Liver (tissue), 9 donors: Measurements from ENCODE around the gene PEAR1. TPM values are rescaled to one million over a fixed set of nuclear protein-coding genes. Genes with fewer than 3 reads are reported as not detected.
"Not testable (repeated sequence)": the region's sequence is repeated elsewhere in the genome, so short reads cannot be mapped to it uniquely, and the experiment has no call there.

ENCODE experiments used
- DNase-seq: peaks from one replicate; pipeline ENCODE4 v3.0.0-alpha.2; 2017; ENCODE audit warnings: low spot score
- H3K27ac ChIP-seq, 2 donors: one replicate each; pipeline ENCODE4 v1.7.0; 2013; ENCODE audit warnings: inconsistent platforms in 2 of 2, low read length in 2 of 2, control low read depth in 1 of 2, low read depth in 1 of 2, mild to moderate bottlenecking in 1 of 2
- H3K27me3 ChIP-seq, 4 donors: one replicate each; pipeline versions ENCODE4 v1.6.1 to v1.7.0; 2013; ENCODE audit warnings: low read length in 3 of 4, inconsistent platforms in 1 of 4, mild to moderate bottlenecking in 1 of 4, moderate library complexity in 1 of 4; ENCODE audit not compliant: control insufficient read depth in 4 of 4, insufficient read depth in 4 of 4
- H3K36me3 ChIP-seq, 4 donors: one replicate each; pipeline versions ENCODE4 v1.6.1 to v1.7.0; 2013; ENCODE audit warnings: low read length in 3 of 4, mild to moderate bottlenecking in 3 of 4, low read depth in 1 of 4, moderate library complexity in 1 of 4; ENCODE audit not compliant: control insufficient read depth in 4 of 4, insufficient read depth in 3 of 4
- H3K4me1 ChIP-seq, 4 donors: one replicate each; pipeline versions ENCODE4 v1.6.1 to v1.7.0; 2013; ENCODE audit warnings: low read length in 3 of 4, mild to moderate bottlenecking in 3 of 4, moderate library complexity in 1 of 4; ENCODE audit not compliant: control insufficient read depth in 4 of 4, insufficient read depth in 4 of 4
- H3K4me3 ChIP-seq, 3 donors: one replicate each; pipeline versions ENCODE4 v1.6.1 to v1.7.0; 2013; ENCODE audit warnings: low read length in 3 of 3, control low read depth in 1 of 3, low read depth in 1 of 3, mild to moderate bottlenecking in 1 of 3
- H3K9ac ChIP-seq, 2 donors: one replicate each; pipeline ENCODE4 v1.7.0; 2013; ENCODE audit warnings: low read length in 2 of 2, mild to moderate bottlenecking in 2 of 2, moderate library complexity in 2 of 2, control low read depth in 1 of 2, low read depth in 1 of 2
- H3K9me3 ChIP-seq, 4 donors: one replicate each; pipeline versions ENCODE4 v1.6.1 to v1.7.0; 2013; ENCODE audit warnings: low read length in 3 of 4; ENCODE audit not compliant: control insufficient read depth in 4 of 4
- ATF3 ChIP-seq: IDR thresholded peaks from 2 replicates; pipeline ENCODE4 v1.6.1; 2016; ENCODE audit warnings: antibody characterized with exemption
- EGR1 ChIP-seq, 2 donors: IDR thresholded peaks; 2 replicates each; pipeline ENCODE4 v1.6.1; 2016 to 2018; ENCODE audit warnings: antibody characterized with exemption in 2 of 2, low read depth in 2 of 2
- FOXA1 ChIP-seq: IDR thresholded peaks from 2 replicates; pipeline ENCODE4 v1.6.1; 2016; ENCODE audit warnings: antibody characterized with exemption
- FOXA2 ChIP-seq: IDR thresholded peaks from 2 replicates; pipeline ENCODE4 v1.6.1; 2016; ENCODE audit warnings: antibody characterized with exemption
- GABPA ChIP-seq, 2 donors: IDR thresholded peaks in 1 of 2; conservative IDR thresholded peaks in 1 of 2; 2 replicates each; pipeline ENCODE4 v1.6.1; 2016; ENCODE audit warnings: antibody characterized with exemption in 2 of 2, mild to moderate bottlenecking in 1 of 2, moderate library complexity in 1 of 2
- HNF4A ChIP-seq, 2 donors: conservative IDR thresholded peaks; 2 replicates each; pipeline ENCODE4 v1.6.1; 2016; ENCODE audit warnings: antibody characterized with exemption in 2 of 2, mild to moderate bottlenecking in 2 of 2
- HNF4G ChIP-seq: IDR thresholded peaks from 2 replicates; pipeline ENCODE4 v1.6.1; 2016; ENCODE audit warnings: antibody characterized with exemption
- JUND ChIP-seq, 2 donors: IDR thresholded peaks; 2 replicates each; pipeline ENCODE4 v1.6.1; 2016; ENCODE audit warnings: antibody characterized with exemption in 2 of 2
- NR2F2 ChIP-seq: IDR thresholded peaks from 2 replicates; pipeline ENCODE4 v1.6.1; 2016; ENCODE audit warnings: antibody characterized with exemption
- RAD21 ChIP-seq, 2 donors: IDR thresholded peaks; 2 replicates each; pipeline ENCODE4 v1.6.1; 2016; ENCODE audit warnings: antibody characterized with exemption in 2 of 2, mild to moderate bottlenecking in 2 of 2
- REST ChIP-seq: IDR thresholded peaks from 2 replicates; pipeline ENCODE4 v1.6.1; 2016; ENCODE audit warnings: antibody characterized with exemption, mild to moderate bottlenecking
- RXRA ChIP-seq, 2 donors: IDR thresholded peaks; 2 replicates each; pipeline ENCODE4 v1.6.1; 2017 to 2018; ENCODE audit warnings: antibody characterized with exemption in 2 of 2, mild to moderate bottlenecking in 1 of 2
- SP1 ChIP-seq: IDR thresholded peaks from 2 replicates; pipeline ENCODE4 v1.6.1; 2018; ENCODE audit warnings: antibody characterized with exemption, mild to moderate bottlenecking
- WGBS: extraction: QIAGEN DNeasy Blood & Tissue Kit; methylation state at CpG from one replicate; pipeline ENCODE4 v1.1.7; 2013; 5-methylcytosine and 5-hydroxymethylcytosine counted together
- polyA plus RNA-seq, 2 donors: library from polyadenylated mRNA; stranded (reverse) in 1 of 2; unstranded in 1 of 2; fragments of 200-250 nt in 1 of 2; fragments of >200 nt in 1 of 2; fragmentation: Nextera tagmentation in 1 of 2; extraction: Ambion mirVana in 1 of 2; gene quantifications; one replicate each; pipeline versions ENCODE4 v1.2.1 to v1.2.3, GENCODE V29; 2013 to 2015
- total RNA-seq, 2 donors: library from RNA; depleted of rRNA; stranded (reverse); fragments of >200 nt; gene quantifications; one replicate each; pipeline ENCODE4 v1.2.3, GENCODE V29; 2014
- donor health status: healthy.
- donor health status: healthy.
- donor health status: healthy.
- donor health status: healthy.
- donor health status: healthy.

Gene PEAR1
- total and polyA plus RNA-seq, 4 donors: 2.1 to 4.4 (median 3.1) TPM

GRCh38 chr1:156925154-156926010, 31.9 kb downstream of the PEAR1 start:
- TF ChIP-seq REST: no peak
- TF ChIP-seq EGR1 (IDR thresholded peaks at IDR 0.05; ENCODE audit: low read depth in 2 of 2): no peak
- no peak for TF ChIP-seq NR2F2
- no peak for TF ChIP-seq HNF4G
- TF ChIP-seq SP1: no peak
- TF ChIP-seq ATF3: no peak
- TF ChIP-seq RAD21 (IDR thresholded peaks at IDR 0.05): no peak
- no peak for TF ChIP-seq JUND (IDR thresholded peaks at IDR 0.05)
- no peak for TF ChIP-seq GABPA (IDR thresholded peaks at IDR 0.05 in 1 of 2, conservative IDR thresholded peaks at IDR 0.05 in 1 of 2)
- no peak for TF ChIP-seq FOXA2
- TF ChIP-seq HNF4A (conservative IDR thresholded peaks at IDR 0.05): no peak
- no peak for TF ChIP-seq RXRA (IDR thresholded peaks at IDR 0.05)
- TF ChIP-seq FOXA1: no peak
- Histone ChIP-seq H3K4me1 (peaks cover 8 to 23% (median 9%) of the 10 kb centered on the region in 4 donors), H3K36me3 (no peaks in the 10 kb centered on the region), H3K4me3 (no peak overlapping the region), H3K9me3 (no peaks in the 10 kb centered on the region), H3K27me3 (peaks cover 0 to 30% (median 17%) of the 10 kb centered on the region in 4 donors), H3K9ac (no peak overlapping the region), H3K27ac (no peak overlapping the region)
- DNase-seq: no peak
- 74% methylated on average over 5 of the region's 5 CpGs for WGBS

GRCh38 chr1:156926175-156926574, 32.7 kb downstream of the PEAR1 start:
- Histone ChIP-seq H3K9me3 (no peaks in the 10 kb centered on the region), H3K4me1 (peaks cover 5 to 20% (median 7%) of the 10 kb centered on the region in 4 donors), H3K4me3 (no peak overlapping the region), H3K9ac (no peak overlapping the region), H3K27me3 (peaks cover 0 to 30% (median 14%) of the 10 kb centered on the region in 4 donors), H3K27ac (no peak overlapping the region), H3K36me3 (no peaks in the 10 kb centered on the region)
- 39% methylated on average over 3 of the region's 3 CpGs for WGBS
- no peak for TF ChIP-seq JUND (IDR thresholded peaks at IDR 0.05)
- DNase-seq: no peak

GRCh38 chr1:156926695-156927094, 33.2 kb downstream of the PEAR1 start:
- H3K27ac ChIP-seq, H3K9me3 ChIP-seq, DNase-seq, H3K4me3 ChIP-seq, H3K36me3 ChIP-seq, H3K9ac ChIP-seq: not testable (repeated sequence)
- WGBS: 72% methylated on average over 6 of the region's 6 CpGs
- Histone ChIP-seq H3K4me1 (peaks cover 5 to 20% (median 7%) of the 10 kb centered on the region in 4 donors), H3K27me3 (peaks cover 0 to 30% (median 13%) of the 10 kb centered on the region in 4 donors)
